Esophagus squamous epithelium (tissue), 5 donors: ENCODE results near the gene RPL19. TPM values are rescaled to one million over a fixed set of nuclear protein-coding genes. Genes with fewer than 3 reads are reported as not detected.
A peak's percentile ranks its signal among the peaks of the same experiment; 100 is the strongest.

Experiments
- DNase-seq: peaks from one replicate; lab custom pipeline; 2025; lab: John Stamatoyannopoulos, UW
- H3K27ac ChIP-seq, 4 donors: fragments of 200-600 bp; sonication (generic); one replicate each; pipeline ENCODE4 v1.5.1; 2016 to 2019; ENCODE audit warnings: mild to moderate bottlenecking in 1 of 4
- H3K27me3 ChIP-seq, 4 donors: fragments of 200-600 bp; sonication (generic); 1 replicate in 3 of 4; 2 replicates in 1 of 4; pipeline versions ENCODE4 v1.5.1 to v1.6.0; 2017 to 2021; ENCODE audit warnings: antibody characterized with exemption in 1 of 4
- H3K36me3 ChIP-seq, 3 donors: fragments of 200-600 bp; sonication (generic); one replicate each; pipeline ENCODE4 v1.5.1; 2016 to 2019
- H3K4me1 ChIP-seq, 3 donors: fragments of 200-600 bp; sonication (generic); one replicate each; pipeline ENCODE4 v1.5.1; 2017 to 2019
- H3K4me3 ChIP-seq, 4 donors: fragments of 200-600 bp; sonication (generic); 1 replicate in 3 of 4; 2 replicates in 1 of 4; pipeline ENCODE4 v1.5.1; 2016 to 2019; ENCODE audit warnings: mild to moderate bottlenecking in 2 of 4, moderate library complexity in 1 of 4
- H3K9me3 ChIP-seq, 3 donors: fragments of 200-600 bp; sonication (generic); one replicate each; pipeline ENCODE4 v1.5.1; 2016 to 2019
- POLR2A ChIP-seq, 4 donors: fragments of 450-650 bp; IDR thresholded peaks; one replicate each; pipeline ENCODE4 v1.6.1; 2017; ENCODE audit warnings: antibody characterized with exemption in 4 of 4, mild to moderate bottlenecking in 4 of 4, moderate library complexity in 3 of 4
- WGBS, 2 donors: methylation state at CpG; one replicate each; pipeline ENCODE4 v1.1.5; 2018; 5-methylcytosine and 5-hydroxymethylcytosine counted together
- intact Hi-C: fragments of 100-400 bp; cut with DNase I; formaldehyde crosslinking; loops from one replicate; pipeline ENCODE4 v1.15.0; 2022
- total RNA-seq, 4 donors: library from RNA; depleted of rRNA; stranded (reverse); fragments of >200 nt; gene quantifications; one replicate each; pipeline ENCODE4 v1.1.0, GENCODE V29; 2016
- TF ChIP-seq, protein P1 (sequence below), 6 experiments: fragments of 450-650 bp in 4 of 6; fragments of 200-600 bp in 2 of 6; sonication (generic) in 2 of 6; IDR thresholded peaks; one replicate each; pipeline ENCODE4 v1.5.1; 2016 to 2019; ENCODE audit warnings: antibody characterized with exemption in 6 of 6, mild to moderate bottlenecking in 4 of 6, moderate library complexity in 4 of 6
- donor health status: DM: yes; HTN: yes; CAD: no.

RPL19 gene
- total RNA-seq, 4 donors from 2014 or later = 1,949 to 3,028 (median 2,392) TPM

DNA sequence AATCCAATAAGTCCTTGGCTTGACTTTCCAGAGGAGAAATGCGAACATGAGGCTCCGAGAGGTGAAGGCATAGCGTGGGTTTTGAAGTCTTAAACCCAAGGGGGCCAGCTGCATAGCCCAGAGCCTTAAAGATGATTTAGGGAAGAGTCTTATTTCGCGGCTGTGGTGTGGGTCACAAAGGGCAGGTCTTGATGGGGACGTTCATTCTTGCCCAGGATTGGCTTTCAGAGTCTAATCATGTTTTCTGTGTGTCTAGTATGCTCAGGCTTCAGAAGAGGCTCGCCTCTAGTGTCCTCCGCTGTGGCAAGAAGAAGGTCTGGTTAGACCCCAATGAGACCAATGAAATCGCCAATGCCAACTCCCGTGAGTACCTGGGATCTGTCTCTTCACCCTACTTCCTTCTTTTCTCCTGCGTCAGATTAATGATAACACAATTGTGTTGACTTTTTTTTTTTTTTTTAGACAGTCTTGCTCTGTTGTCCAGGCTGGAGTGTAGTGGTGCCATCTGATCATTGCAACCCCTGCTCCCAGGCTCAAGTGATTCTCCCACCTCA, 951 bp downstream of the RPL19 start:
- DNase-seq = no peak
- H3K36me3 ChIP-seq = peaks cover 28 to 42% (median 30%) of the 10 kb centered on the region in 3 donors
- H3K27ac ChIP-seq = peak overlapping the region; percentile 93 to 97 (median 96)
- intact Hi-C loops = no loop called here
- peak overlapping the region; percentile 76 to 90 (median 84) for H3K4me3 ChIP-seq
- peaks cover 28 to 59% (median 41%) of the 10 kb centered on the region in 3 donors for H3K4me1 ChIP-seq
- H3K27me3 ChIP-seq = no peaks in the 10 kb centered on the region
- 24 to 26% methylated on average over 11 of the region's 11 CpGs for WGBS, 2 donors
- H3K9me3 ChIP-seq = no peaks in the 10 kb centered on the region
- TF ChIP-seq, protein P1, sequence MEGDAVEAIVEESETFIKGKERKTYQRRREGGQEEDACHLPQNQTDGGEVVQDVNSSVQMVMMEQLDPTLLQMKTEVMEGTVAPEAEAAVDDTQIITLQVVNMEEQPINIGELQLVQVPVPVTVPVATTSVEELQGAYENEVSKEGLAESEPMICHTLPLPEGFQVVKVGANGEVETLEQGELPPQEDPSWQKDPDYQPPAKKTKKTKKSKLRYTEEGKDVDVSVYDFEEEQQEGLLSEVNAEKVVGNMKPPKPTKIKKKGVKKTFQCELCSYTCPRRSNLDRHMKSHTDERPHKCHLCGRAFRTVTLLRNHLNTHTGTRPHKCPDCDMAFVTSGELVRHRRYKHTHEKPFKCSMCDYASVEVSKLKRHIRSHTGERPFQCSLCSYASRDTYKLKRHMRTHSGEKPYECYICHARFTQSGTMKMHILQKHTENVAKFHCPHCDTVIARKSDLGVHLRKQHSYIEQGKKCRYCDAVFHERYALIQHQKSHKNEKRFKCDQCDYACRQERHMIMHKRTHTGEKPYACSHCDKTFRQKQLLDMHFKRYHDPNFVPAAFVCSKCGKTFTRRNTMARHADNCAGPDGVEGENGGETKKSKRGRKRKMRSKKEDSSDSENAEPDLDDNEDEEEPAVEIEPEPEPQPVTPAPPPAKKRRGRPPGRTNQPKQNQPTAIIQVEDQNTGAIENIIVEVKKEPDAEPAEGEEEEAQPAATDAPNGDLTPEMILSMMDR (IDR thresholded peaks at IDR 0.05) = no peak
- no peak for TF ChIP-seq POLR2A (IDR thresholded peaks at IDR 0.05)

DNA sequence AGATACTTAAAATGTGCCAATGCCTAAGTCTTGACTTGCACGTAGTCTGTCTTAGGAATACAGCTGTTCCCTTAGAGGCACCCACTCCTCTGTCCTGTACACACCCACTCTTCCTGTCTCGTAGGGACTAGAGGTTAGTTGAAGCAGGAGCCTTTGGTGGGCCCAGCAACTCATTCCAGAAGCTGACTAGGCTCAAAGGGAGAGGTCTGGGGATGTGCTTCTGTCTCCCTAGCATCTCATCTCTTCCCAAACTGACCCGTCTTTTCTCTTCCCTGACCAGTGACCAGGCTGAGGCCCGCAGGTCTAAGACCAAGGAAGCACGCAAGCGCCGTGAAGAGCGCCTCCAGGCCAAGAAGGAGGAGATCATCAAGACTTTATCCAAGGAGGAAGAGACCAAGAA, 4.2 kb downstream of the RPL19 start:
- DNase-seq = no peak
- Histone ChIP-seq H3K4me3 (no peak overlapping the region), H3K4me1 (peaks cover 17 to 44% (median 24%) of the 10 kb centered on the region in 3 donors), H3K9me3 (no peaks in the 10 kb centered on the region), H3K36me3 (peaks cover 28 to 42% (median 30%) of the 10 kb centered on the region in 3 donors), H3K27me3 (no peaks in the 10 kb centered on the region), H3K27ac (no peak overlapping the region)
- no peak for TF ChIP-seq POLR2A (IDR thresholded peaks at IDR 0.05)
- TF ChIP-seq, protein P1 (IDR thresholded peaks at IDR 0.05) = no peak
- WGBS, 2 donors = 78% methylated on average over 8 of the region's 8 CpGs; no CpG with 5 or more reads in 1 of the 2 donors
- intact Hi-C loops = no loop called here

DNA sequence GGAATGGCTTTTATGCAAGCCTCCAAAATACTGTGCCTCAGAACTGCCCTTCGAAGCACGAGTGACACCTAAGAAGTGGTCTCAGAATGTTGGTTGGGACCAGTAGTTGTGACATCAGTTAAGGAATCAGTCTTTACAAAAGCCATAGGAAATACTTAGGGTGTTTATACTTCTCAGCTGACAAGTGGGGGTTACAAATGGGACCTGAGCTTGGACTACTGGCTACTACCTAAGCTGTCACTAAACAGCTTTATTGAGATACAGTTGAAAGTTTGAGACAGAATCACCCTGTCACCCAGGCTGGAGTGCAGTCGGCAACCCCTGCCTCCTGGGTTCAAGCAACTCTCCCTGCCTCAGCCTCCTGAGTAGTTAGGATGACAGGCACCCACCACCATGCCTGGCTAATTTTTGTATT, 5.0 kb downstream of the RPL19 start:
- Histone ChIP-seq H3K4me3 (no peak overlapping the region), H3K27me3 (peaks cover 0 to 6% (median 0%) of the 10 kb centered on the region in 4 donors), H3K9me3 (no peaks in the 10 kb centered on the region), H3K27ac (no peak overlapping the region), H3K36me3 (peaks cover 28 to 42% (median 30%) of the 10 kb centered on the region in 3 donors), H3K4me1 (peaks cover 25 to 48% (median 29%) of the 10 kb centered on the region in 3 donors)
- no peak for TF ChIP-seq POLR2A (IDR thresholded peaks at IDR 0.05)
- TF ChIP-seq, protein P1 (IDR thresholded peaks at IDR 0.05) = no peak
- DNase-seq = no peak
- intact Hi-C loops = no loop called here
- 43 to 74% methylated on average over 1 to 3 of the region's 3 CpGs for WGBS, 2 donors

DNA sequence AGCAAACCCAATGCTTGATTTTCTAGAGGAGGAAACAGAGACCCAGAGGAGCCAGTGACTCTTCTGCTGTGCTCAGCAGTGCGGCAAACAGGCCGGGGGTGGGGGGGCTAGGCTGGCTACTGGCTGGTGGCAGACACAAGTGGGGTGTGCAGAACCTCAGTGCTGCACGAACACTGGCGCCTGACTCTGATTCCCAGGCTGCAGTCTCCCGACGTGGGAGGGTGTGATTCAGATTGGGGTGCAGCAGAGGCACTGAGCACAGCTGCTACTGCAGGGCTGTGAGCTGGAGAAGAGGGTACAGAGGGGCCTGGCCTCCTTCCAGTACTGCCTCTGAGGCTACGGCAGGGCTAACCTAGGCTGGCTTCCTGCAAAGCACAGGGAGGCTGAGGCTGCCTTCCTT, 8.1 kb downstream of the RPL19 start:
- no peak for DNase-seq
- Histone ChIP-seq H3K27ac (no peak overlapping the region), H3K36me3 (peaks cover 16 to 22% (median 18%) of the 10 kb centered on the region in 3 donors), H3K9me3 (no peaks in the 10 kb centered on the region), H3K27me3 (peaks cover 0 to 14% (median 0%) of the 10 kb centered on the region in 4 donors), H3K4me1 (peaks cover 17 to 49% (median 18%) of the 10 kb centered on the region in 3 donors), H3K4me3 (no peak overlapping the region)
- intact Hi-C loops = no loop called here
- 52% methylated on average over 6 of the region's 7 CpGs; no CpG with 5 or more reads in 1 of the 2 donors for WGBS, 2 donors
- TF ChIP-seq POLR2A (IDR thresholded peaks at IDR 0.05) = no peak
- TF ChIP-seq, protein P1 (IDR thresholded peaks at IDR 0.05) = no peak

DNA sequence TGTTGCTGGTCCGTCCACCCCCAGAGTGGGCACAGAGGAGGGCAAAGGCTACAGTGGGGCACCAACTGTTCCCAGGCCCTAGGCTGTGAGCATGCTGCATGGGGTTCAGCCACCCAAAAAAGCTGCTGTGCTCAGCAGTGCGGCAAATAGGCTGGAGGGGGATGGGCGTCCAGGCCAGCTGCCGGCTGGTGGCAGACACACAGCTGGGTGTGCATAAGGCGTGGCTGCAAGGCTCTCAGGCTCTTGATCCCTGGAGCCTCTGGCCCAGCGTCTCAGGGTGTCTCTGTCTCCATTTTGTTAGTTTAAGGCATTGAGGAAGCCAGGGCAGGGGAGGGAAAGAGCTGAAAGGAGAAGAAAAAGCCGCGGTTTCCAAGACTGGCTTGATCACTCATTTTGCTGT, 8.8 kb downstream of the RPL19 start:
- intact Hi-C loops = no loop called here
- 18 to 35% methylated on average over 4 to 5 of the region's 8 CpGs for WGBS, 2 donors
- TF ChIP-seq, protein P1 (IDR thresholded peaks at IDR 0.05) = no peak
- TF ChIP-seq POLR2A (IDR thresholded peaks at IDR 0.05) = no peak
- Histone ChIP-seq H3K36me3 (peaks cover 8 to 15% (median 11%) of the 10 kb centered on the region in 3 donors), H3K9me3 (no peaks in the 10 kb centered on the region), H3K4me1 (peaks cover 18 to 52% (median 19%) of the 10 kb centered on the region in 3 donors), H3K27me3 (peaks cover 0 to 16% (median 0%) of the 10 kb centered on the region in 4 donors), H3K4me3 (peak overlapping the region in 1 of 4 donors; percentile 65), H3K27ac (peak overlapping the region in 3 of 4 donors; percentile 46 to 58 (median 52))
- no peak for DNase-seq
